ENCODE measurements around the gene API5. TPM values are rescaled to one million over a fixed set of nuclear protein-coding genes. Genes with fewer than 3 reads are reported as not detected.

The API5 gene
- total RNA-seq: 100 to 1,000 TPM in 1 of 2 donors, 10 to 100 TPM in 1; 70.5 to 105 TPM

GRCh38 chr11:43311791-43312607, at the start of gene API5:
TSS of gene API5 (plus strand) at chr11:43311996. CDS start at chr11:43312128, 132 bp downstream.

GRCh38 chr11:43358801-43359421, 47.1 kb downstream of the API5 start, which contains the start of gene TTC17:
TSS of gene TTC17 (plus strand) at chr11:43358920. CDS start at chr11:43358955, 35 bp downstream.

Small RNA genes within 50 kb of the gene (small RNA-seq; reads per million reads assigned to genes)
- 0 reads per million in 2 donors for gene RF00019

Other genes with a start within 250 kb of the API5 start
- 10 to 100 TPM; 47.8 to 60.9 TPM for gene TTC17, start 46.9 kb downstream of the API5 start, total RNA-seq